Loucy (cell line): ENCODE measurements around the gene TMEM134.
A peak's percentile ranks its signal among the peaks of the same experiment; 100 is the strongest.
"Not testable (repeated sequence)": the region's sequence is repeated elsewhere in the genome, so short reads cannot be mapped to it uniquely, and the experiment has no call there.

Source experiments
- H2AFZ ChIP-seq: fragments of 200-600 bp; sonication (generic); 2 replicates; pipeline ENCODE4 v1.6.0; 2016; ENCODE audit warnings: antibody characterized with exemption, mild to moderate bottlenecking, low read length, moderate library complexity
- H3F3A ChIP-seq: fragments of 200-600 bp; 2 replicates; pipeline ENCODE4 v1.6.0; 2016; ENCODE audit warnings: antibody characterized with exemption, low read depth, mild to moderate bottlenecking
- H3K27me3 ChIP-seq: fragments of 200-600 bp; sonication (generic); 2 replicates; pipeline ENCODE4 v1.6.1; 2014; ENCODE audit warnings: low read length, mild to moderate bottlenecking; ENCODE audit not compliant: insufficient read depth, poor library complexity, severe bottlenecking
- H3K36me3 ChIP-seq: fragments of 200-600 bp; sonication (generic); 2 replicates; pipeline ENCODE4 v1.6.1; 2016; ENCODE audit warnings: low read length; ENCODE audit not compliant: insufficient read depth
- H3K4me1 ChIP-seq: fragments of 200-600 bp; sonication (generic); 2 replicates; pipeline ENCODE4 v1.5.1; 2014; ENCODE audit warnings: low read length, mild to moderate bottlenecking; ENCODE audit not compliant: insufficient read depth, poor library complexity, severe bottlenecking
- H3K4me2 ChIP-seq: fragments of 200-600 bp; sonication (generic); 2 replicates; pipeline ENCODE4 v1.6.0; 2014; ENCODE audit warnings: antibody characterized with exemption, low read length, low read depth, mild to moderate bottlenecking; ENCODE audit not compliant: poor library complexity, severe bottlenecking
- H3K4me3 ChIP-seq: fragments of 200-600 bp; sonication (generic); 2 replicates; pipeline ENCODE4 v1.5.1; 2014; ENCODE audit warnings: low read length, mild to moderate bottlenecking, mixed read lengths; ENCODE audit not compliant: poor library complexity, severe bottlenecking
- H3K79me2 ChIP-seq: fragments of 200-600 bp; sonication (generic); 2 replicates; pipeline ENCODE4 v1.6.1; 2014; ENCODE audit warnings: low read length; ENCODE audit not compliant: insufficient read depth
- H3K9ac ChIP-seq: fragments of 200-600 bp; sonication (generic); 2 replicates; pipeline ENCODE4 v1.6.0; 2014; ENCODE audit warnings: mild to moderate bottlenecking, low read depth, low read length, moderate library complexity; ENCODE audit not compliant: poor library complexity, severe bottlenecking
- H3K9me2 ChIP-seq: fragments of 200-600 bp; sonication (generic); replicated peaks from 2 replicates; pipeline ENCODE4 v1.6.1; 2016; ENCODE audit warnings: low read depth, low read length, mixed read lengths
- H3K9me3 ChIP-seq: fragments of 200-600 bp; sonication (generic); 2 replicates; pipeline ENCODE4 v1.6.1; 2014; ENCODE audit warnings: mild to moderate bottlenecking, antibody characterized with exemption, low read length, low read depth; ENCODE audit not compliant: insufficient read depth
- H4K20me1 ChIP-seq: fragments of 200-600 bp; sonication (generic); 2 replicates; pipeline ENCODE4 v1.6.0; 2014; ENCODE audit warnings: antibody characterized with exemption, low read length, mild to moderate bottlenecking; ENCODE audit not compliant: insufficient read depth, poor library complexity, severe bottlenecking
- EZH2phosphoT487 ChIP-seq: fragments of 200-600 bp; IDR thresholded peaks from 2 replicates; pipeline ENCODE4 v1.6.1; 2018; ENCODE audit warnings: antibody characterized with exemption, mild to moderate bottlenecking, moderate library complexity, borderline replicate concordance
- TF ChIP-seq, protein P1 (sequence below): fragments of 200-600 bp; sonication (generic); conservative IDR thresholded peaks from 2 replicates; pipeline ENCODE4 v1.5.1; 2014; ENCODE audit warnings: mild to moderate bottlenecking, antibody characterized with exemption, low read length

Gene TMEM134

DNA sequence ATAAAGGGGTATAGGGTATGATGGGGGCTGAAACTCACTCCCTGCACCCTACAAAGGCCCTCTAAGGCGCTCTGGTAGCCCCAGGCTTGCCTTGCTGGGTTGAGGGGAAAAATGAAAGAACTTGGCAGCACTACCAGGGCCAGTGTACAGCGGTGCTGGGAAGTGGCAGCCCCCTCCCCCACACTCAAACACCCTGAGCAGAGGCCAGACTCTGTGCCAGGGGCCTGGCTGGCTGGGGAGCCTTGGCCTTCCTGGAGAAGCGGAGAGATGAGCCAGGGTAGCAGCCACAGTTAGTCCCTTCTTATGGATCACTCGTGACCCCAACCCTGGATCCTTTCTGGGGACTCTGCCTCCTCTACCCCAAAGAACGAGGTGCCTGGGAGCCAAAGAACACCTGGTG, 2.7 kb downstream of the TMEM134 start:
- peak overlapping the region; percentile 3 for H3K9ac ChIP-seq
- H3K27me3 ChIP-seq: no peaks in the 10 kb centered on the region
- H4K20me1 ChIP-seq: no peaks in the 10 kb centered on the region
- no peak for TF ChIP-seq EZH2phosphoT487
- TF ChIP-seq, protein P1, sequence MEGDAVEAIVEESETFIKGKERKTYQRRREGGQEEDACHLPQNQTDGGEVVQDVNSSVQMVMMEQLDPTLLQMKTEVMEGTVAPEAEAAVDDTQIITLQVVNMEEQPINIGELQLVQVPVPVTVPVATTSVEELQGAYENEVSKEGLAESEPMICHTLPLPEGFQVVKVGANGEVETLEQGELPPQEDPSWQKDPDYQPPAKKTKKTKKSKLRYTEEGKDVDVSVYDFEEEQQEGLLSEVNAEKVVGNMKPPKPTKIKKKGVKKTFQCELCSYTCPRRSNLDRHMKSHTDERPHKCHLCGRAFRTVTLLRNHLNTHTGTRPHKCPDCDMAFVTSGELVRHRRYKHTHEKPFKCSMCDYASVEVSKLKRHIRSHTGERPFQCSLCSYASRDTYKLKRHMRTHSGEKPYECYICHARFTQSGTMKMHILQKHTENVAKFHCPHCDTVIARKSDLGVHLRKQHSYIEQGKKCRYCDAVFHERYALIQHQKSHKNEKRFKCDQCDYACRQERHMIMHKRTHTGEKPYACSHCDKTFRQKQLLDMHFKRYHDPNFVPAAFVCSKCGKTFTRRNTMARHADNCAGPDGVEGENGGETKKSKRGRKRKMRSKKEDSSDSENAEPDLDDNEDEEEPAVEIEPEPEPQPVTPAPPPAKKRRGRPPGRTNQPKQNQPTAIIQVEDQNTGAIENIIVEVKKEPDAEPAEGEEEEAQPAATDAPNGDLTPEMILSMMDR: no peak
- H3F3A ChIP-seq: peaks cover 4% of the 10 kb centered on the region; the same call in 1 of the 2 replicates
- H3K4me3 ChIP-seq: no peak overlapping the region
- H3K36me3 ChIP-seq: no peaks in the 10 kb centered on the region
- peaks cover 41% of the 10 kb centered on the region for H3K79me2 ChIP-seq
- no peaks in the 10 kb centered on the region for H3K9me3 ChIP-seq
- peak overlapping the region; percentile 97 for H3K4me2 ChIP-seq
- no peaks in the 10 kb centered on the region for H3K9me2 ChIP-seq
- no peak overlapping the region for H2AFZ ChIP-seq
- peaks cover 47% of the 10 kb centered on the region for H3K4me1 ChIP-seq

DNA sequence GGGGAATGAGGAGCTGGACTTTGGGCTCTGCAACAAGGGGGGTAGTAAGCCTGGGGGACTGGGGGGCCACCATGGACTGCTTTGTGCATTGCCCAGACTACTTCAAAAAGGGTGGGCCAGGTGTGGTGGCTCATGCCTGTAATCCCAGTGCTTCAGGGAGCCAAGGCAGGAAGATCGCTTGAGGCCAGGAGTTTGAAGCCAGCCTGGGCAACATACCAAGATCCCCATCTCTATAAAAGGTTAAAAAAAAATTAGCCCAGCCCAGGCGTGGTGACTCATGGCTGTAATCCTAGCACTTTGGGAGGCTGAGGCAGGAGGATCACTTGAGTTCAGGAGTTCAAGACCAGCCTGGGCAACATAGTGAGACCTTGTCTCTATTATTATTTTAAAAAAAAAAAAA, 3.5 kb downstream of the TMEM134 start:
- Histone ChIP-seq H3K4me2 (peak overlapping the region; percentile 92), H3K9ac (peak overlapping the region; percentile 98), H3K4me3 (peak overlapping the region; percentile 90), H3K79me2 (peaks cover 41% of the 10 kb centered on the region), H3K4me1 (peaks cover 47% of the 10 kb centered on the region)
- H4K20me1 ChIP-seq, H3F3A ChIP-seq, H3K9me2 ChIP-seq, H3K36me3 ChIP-seq, H3K27me3 ChIP-seq, H2AFZ ChIP-seq, H3K9me3 ChIP-seq: not testable (repeated sequence)

DNA sequence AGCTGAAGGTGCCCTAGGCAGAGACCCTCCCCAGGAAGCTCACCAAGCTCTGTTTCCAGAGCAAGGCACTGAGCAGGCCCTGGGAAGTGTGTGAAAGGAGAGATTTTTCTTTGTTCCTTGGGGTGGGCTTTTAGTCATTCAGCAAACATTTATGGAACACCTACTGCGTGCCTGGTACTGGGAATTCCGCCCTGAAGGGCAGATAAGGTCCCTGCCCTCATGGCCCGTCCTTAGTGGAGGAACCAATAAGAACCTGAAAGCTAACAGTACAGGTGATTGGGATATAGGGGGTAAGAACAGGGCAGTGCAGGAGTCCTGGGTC, 3.9 kb downstream of the TMEM134 start:
- no peaks in the 10 kb centered on the region for H4K20me1 ChIP-seq
- H3K36me3 ChIP-seq: no peaks in the 10 kb centered on the region
- peak overlapping the region; percentile 98 for H3K9ac ChIP-seq
- H3K4me1 ChIP-seq: peaks cover 47% of the 10 kb centered on the region
- peaks cover 41% of the 10 kb centered on the region for H3K79me2 ChIP-seq
- no peaks in the 10 kb centered on the region for H3K9me3 ChIP-seq
- H3K4me3 ChIP-seq: peak overlapping the region; percentile 90
- no peaks in the 10 kb centered on the region for H3K9me2 ChIP-seq
- peak overlapping the region; percentile 63; the same call in 1 of the 2 replicates for H2AFZ ChIP-seq
- H3K4me2 ChIP-seq: peak overlapping the region; percentile 92
- TF ChIP-seq, protein P1: no peak
- TF ChIP-seq EZH2phosphoT487: no peak
- H3F3A ChIP-seq: peaks cover 4% of the 10 kb centered on the region; the same call in 1 of the 2 replicates
- no peaks in the 10 kb centered on the region for H3K27me3 ChIP-seq

- peak overlapping the region; percentile 90 for H3K4me3 ChIP-seq
- H3K4me1 ChIP-seq: peaks cover 46% of the 10 kb centered on the region
- H2AFZ ChIP-seq: peak overlapping the region; percentile 68
- H3K9me2 ChIP-seq: no peaks in the 10 kb centered on the region
- H3K9me3 ChIP-seq: no peaks in the 10 kb centered on the region
- H4K20me1 ChIP-seq: no peaks in the 10 kb centered on the region
- peaks cover 41% of the 10 kb centered on the region for H3K79me2 ChIP-seq
- H3K36me3 ChIP-seq: no peaks in the 10 kb centered on the region
- peak overlapping the region; percentile 98 for H3K9ac ChIP-seq
- no peak for TF ChIP-seq EZH2phosphoT487
- TF ChIP-seq, protein P1: no peak
- peaks cover 4% of the 10 kb centered on the region; the same call in 1 of the 2 replicates for H3F3A ChIP-seq
- no peaks in the 10 kb centered on the region for H3K27me3 ChIP-seq
- peak overlapping the region; percentile 92 for H3K4me2 ChIP-seq
These were observed 4.5 kb downstream of the TMEM134 start for GRCh38 chr11:67464411-67465188.
